ENCODE data around the gene FBXW10. TPM values are rescaled to one million over a fixed set of nuclear protein-coding genes. Genes with fewer than 3 reads are reported as not detected.
"Not testable (repeated sequence)": the region's sequence is repeated elsewhere in the genome, so short reads cannot be mapped to it uniquely, and the experiment has no call there.

Gene FBXW10
- under 1 TPM in 1 of 2 donors, not detected in 1; 0.12 TPM for total RNA-seq
- polyA plus RNA-seq = under 1 TPM in 1 of 2 donors, not detected in 1; 0.31 TPM
- long read RNA-seq, donor 1 = 0 reads
- long read RNA-seq, donor 2 = 0 reads

GRCh38 chr17:18743699-18744421, at the start of gene FBXW10:
Gene FBXW10 (plus strand): TSS chr17:18744054. CDS start chr17:18744245, 191 bp downstream.
- H3K27ac ChIP-seq (ENCODE audit: low read depth in 1 of 2, low read length in 2 of 2); H3K9me3 ChIP-seq (ENCODE audit: control insufficient read depth, low read length); H3K36me3 ChIP-seq (ENCODE audit: control insufficient read depth in 1 of 2, insufficient read depth in 2 of 2, low read length in 1 of 2); H3K4me1 ChIP-seq (ENCODE audit: control insufficient read depth in 1 of 2, insufficient read depth in 2 of 2, low read length in 2 of 2); H3K4me3 ChIP-seq (ENCODE audit: low read length in 2 of 2); DNase-seq; H3K27me3 ChIP-seq (ENCODE audit: control insufficient read depth in 1 of 2, insufficient read depth in 2 of 2, low read length in 1 of 2); intact Hi-C loops (cut with DNase I): not testable (repeated sequence)
- 4 to 12% methylated on average over 8 to 9 of the region's 10 CpGs for WGBS, 2 donors
- ATAC-seq (ENCODE audit: low FRiP score) = peak; percentile 76

- H3K36me3 ChIP-seq (ENCODE audit: control insufficient read depth in 1 of 2, insufficient read depth in 2 of 2, low read length in 1 of 2); DNase-seq; intact Hi-C loops (cut with DNase I); H3K9me3 ChIP-seq (ENCODE audit: control insufficient read depth, low read length); H3K27ac ChIP-seq (ENCODE audit: low read depth in 1 of 2, low read length in 2 of 2); H3K4me1 ChIP-seq (ENCODE audit: control insufficient read depth in 1 of 2, insufficient read depth in 2 of 2, low read length in 2 of 2); H3K27me3 ChIP-seq (ENCODE audit: control insufficient read depth in 1 of 2, insufficient read depth in 2 of 2, low read length in 1 of 2); H3K4me3 ChIP-seq (ENCODE audit: low read length in 2 of 2); ATAC-seq (ENCODE audit: low FRiP score): not testable (repeated sequence)
- WGBS, 2 donors = 63 to 77% methylated on average over 2 of the region's 2 CpGs
Observed at GRCh38 chr17:18695143-18695542, 48.7 kb upstream of the FBXW10 start.

- H3K36me3 ChIP-seq (ENCODE audit: control insufficient read depth in 1 of 2, insufficient read depth in 2 of 2, low read length in 1 of 2); DNase-seq; H3K4me1 ChIP-seq (ENCODE audit: control insufficient read depth in 1 of 2, insufficient read depth in 2 of 2, low read length in 2 of 2); H3K9me3 ChIP-seq (ENCODE audit: control insufficient read depth, low read length); H3K27me3 ChIP-seq (ENCODE audit: control insufficient read depth in 1 of 2, insufficient read depth in 2 of 2, low read length in 1 of 2); ATAC-seq (ENCODE audit: low FRiP score); H3K27ac ChIP-seq (ENCODE audit: low read depth in 1 of 2, low read length in 2 of 2); intact Hi-C loops (cut with DNase I): not testable (repeated sequence)
- 55 to 56% methylated on average over 8 of the region's 8 CpGs for WGBS, 2 donors
- H3K4me3 ChIP-seq (ENCODE audit: low read length in 2 of 2) = peak overlapping the region; percentile 45 to 71
Observed at GRCh38 chr17:18698473-18699103, 45.3 kb upstream of the FBXW10 start.

GRCh38 chr17:18705955-18706354, 37.9 kb upstream of the FBXW10 start:
- H3K27me3 ChIP-seq (ENCODE audit: control insufficient read depth in 1 of 2, insufficient read depth in 2 of 2, low read length in 1 of 2); H3K4me3 ChIP-seq (ENCODE audit: low read length in 2 of 2); ATAC-seq (ENCODE audit: low FRiP score); H3K27ac ChIP-seq (ENCODE audit: low read depth in 1 of 2, low read length in 2 of 2); H3K4me1 ChIP-seq (ENCODE audit: control insufficient read depth in 1 of 2, insufficient read depth in 2 of 2, low read length in 2 of 2); DNase-seq; H3K36me3 ChIP-seq (ENCODE audit: control insufficient read depth in 1 of 2, insufficient read depth in 2 of 2, low read length in 1 of 2); H3K9me3 ChIP-seq (ENCODE audit: control insufficient read depth, low read length); intact Hi-C loops (cut with DNase I): not testable (repeated sequence)
- WGBS, 2 donors = 89% methylated on average over 3 of the region's 3 CpGs

- H3K27me3 ChIP-seq (ENCODE audit: control insufficient read depth in 1 of 2, insufficient read depth in 2 of 2, low read length in 1 of 2); intact Hi-C loops (cut with DNase I); H3K4me1 ChIP-seq (ENCODE audit: control insufficient read depth in 1 of 2, insufficient read depth in 2 of 2, low read length in 2 of 2); ATAC-seq (ENCODE audit: low FRiP score); H3K4me3 ChIP-seq (ENCODE audit: low read length in 2 of 2); H3K36me3 ChIP-seq (ENCODE audit: control insufficient read depth in 1 of 2, insufficient read depth in 2 of 2, low read length in 1 of 2); DNase-seq; H3K9me3 ChIP-seq (ENCODE audit: control insufficient read depth, low read length); H3K27ac ChIP-seq (ENCODE audit: low read depth in 1 of 2, low read length in 2 of 2): not testable (repeated sequence)
- 95 to 96% methylated on average over 3 of the region's 3 CpGs for WGBS, 2 donors
Observed at GRCh38 chr17:18708215-18708614, 35.6 kb upstream of the FBXW10 start.

- intact Hi-C loops (cut with DNase I); H3K36me3 ChIP-seq (ENCODE audit: control insufficient read depth in 1 of 2, insufficient read depth in 2 of 2, low read length in 1 of 2); H3K9me3 ChIP-seq (ENCODE audit: control insufficient read depth, low read length); H3K4me1 ChIP-seq (ENCODE audit: control insufficient read depth in 1 of 2, insufficient read depth in 2 of 2, low read length in 2 of 2); H3K4me3 ChIP-seq (ENCODE audit: low read length in 2 of 2); H3K27ac ChIP-seq (ENCODE audit: low read depth in 1 of 2, low read length in 2 of 2); H3K27me3 ChIP-seq (ENCODE audit: control insufficient read depth in 1 of 2, insufficient read depth in 2 of 2, low read length in 1 of 2): not testable (repeated sequence)
- peak; percentile 79 for ATAC-seq (ENCODE audit: low FRiP score)
- peak; percentile 78 to 87 for DNase-seq
- WGBS, 2 donors = 6 to 7% methylated on average over 6 to 7 of the region's 7 CpGs
Observed at GRCh38 chr17:18712354-18712999, 31.4 kb upstream of the FBXW10 start.

GRCh38 chr17:18718643-18719427, 25.0 kb upstream of the FBXW10 start:
- intact Hi-C loops (cut with DNase I); H3K36me3 ChIP-seq (ENCODE audit: control insufficient read depth in 1 of 2, insufficient read depth in 2 of 2, low read length in 1 of 2); H3K4me1 ChIP-seq (ENCODE audit: control insufficient read depth in 1 of 2, insufficient read depth in 2 of 2, low read length in 2 of 2); H3K4me3 ChIP-seq (ENCODE audit: low read length in 2 of 2); H3K27ac ChIP-seq (ENCODE audit: low read depth in 1 of 2, low read length in 2 of 2); DNase-seq; ATAC-seq (ENCODE audit: low FRiP score); H3K27me3 ChIP-seq (ENCODE audit: control insufficient read depth in 1 of 2, insufficient read depth in 2 of 2, low read length in 1 of 2); H3K9me3 ChIP-seq (ENCODE audit: control insufficient read depth, low read length): not testable (repeated sequence)
- WGBS, 2 donors = 83 to 93% methylated on average over 8 of the region's 9 CpGs

- DNase-seq; H3K4me1 ChIP-seq (ENCODE audit: control insufficient read depth in 1 of 2, insufficient read depth in 2 of 2, low read length in 2 of 2); H3K36me3 ChIP-seq (ENCODE audit: control insufficient read depth in 1 of 2, insufficient read depth in 2 of 2, low read length in 1 of 2); H3K27me3 ChIP-seq (ENCODE audit: control insufficient read depth in 1 of 2, insufficient read depth in 2 of 2, low read length in 1 of 2); ATAC-seq (ENCODE audit: low FRiP score); H3K27ac ChIP-seq (ENCODE audit: low read depth in 1 of 2, low read length in 2 of 2); H3K4me3 ChIP-seq (ENCODE audit: low read length in 2 of 2); H3K9me3 ChIP-seq (ENCODE audit: control insufficient read depth, low read length); intact Hi-C loops (cut with DNase I): not testable (repeated sequence)
- 91 to 92% methylated on average over 11 to 12 of the region's 12 CpGs for WGBS, 2 donors
Observed at GRCh38 chr17:18719428-18720110, 24.3 kb upstream of the FBXW10 start.

Data from aorta (tissue), 5 donors.